Measurements from ENCODE around the gene LIPH.
"Not testable (repeated sequence)": the region's sequence is repeated elsewhere in the genome, so short reads cannot be mapped to it uniquely, and the experiment has no call there.

The LIPH gene

GRCh38 chr3:185552358-185552877 lies at the start of gene LIPH:
LIPH (minus strand) TSS chr3:185552588; CDS start chr3:185552471, 117 bp downstream.
- no peak for DNase-seq (ENCODE audit: low read depth in 2 of 2)

GRCh38 chr3:185595526-185595925 lies 43.1 kb upstream of the LIPH start:
- no peak for DNase-seq (ENCODE audit: low read depth in 2 of 2)

- DNase-seq (ENCODE audit: low read depth in 2 of 2): no peak
Observed at GRCh38 chr3:185594073-185594472, 41.7 kb upstream of the LIPH start.

GRCh38 chr3:185586686-185587039 lies 34.3 kb upstream of the LIPH start:
- DNase-seq (ENCODE audit: low read depth in 2 of 2): no peak

- DNase-seq (ENCODE audit: low read depth in 2 of 2): peak; percentile 99 to 100
Observed at GRCh38 chr3:185585859-185586685, 33.7 kb upstream of the LIPH start, which contains the start of gene SENP2. SENP2 (plus strand) TSS chr3:185586295; CDS start chr3:185586414, 119 bp downstream.

GRCh38 chr3:185585518-185585858 lies 33.1 kb upstream of the LIPH start:
- DNase-seq (ENCODE audit: low read depth in 2 of 2): no peak

- DNase-seq (ENCODE audit: low read depth in 2 of 2): no peak
Observed at GRCh38 chr3:185584686-185585085, 32.3 kb upstream of the LIPH start.

GRCh38 chr3:185583925-185584324 lies 31.5 kb upstream of the LIPH start:
- no peak for DNase-seq (ENCODE audit: low read depth in 2 of 2)

GRCh38 chr3:185582871-185583270 lies 30.5 kb upstream of the LIPH start:
- DNase-seq (ENCODE audit: low read depth in 2 of 2): no peak

- no peak for DNase-seq (ENCODE audit: low read depth in 2 of 2)
Observed at GRCh38 chr3:185582236-185582635, 29.8 kb upstream of the LIPH start.

GRCh38 chr3:185575108-185575869 lies 22.9 kb upstream of the LIPH start:
- DNase-seq (ENCODE audit: low read depth in 2 of 2): not testable (repeated sequence)

- DNase-seq (ENCODE audit: low read depth in 2 of 2): no peak
Observed at GRCh38 chr3:185572183-185572582, 19.8 kb upstream of the LIPH start.

GRCh38 chr3:185561958-185562357 lies 9.6 kb upstream of the LIPH start:
- DNase-seq (ENCODE audit: low read depth in 2 of 2): no peak

GRCh38 chr3:185561374-185561943 lies 9.1 kb upstream of the LIPH start:
- DNase-seq (ENCODE audit: low read depth in 2 of 2): no peak

GRCh38 chr3:185560676-185561075 lies 8.3 kb upstream of the LIPH start:
- no peak for DNase-seq (ENCODE audit: low read depth in 2 of 2)

- DNase-seq (ENCODE audit: low read depth in 2 of 2): no peak
Observed at GRCh38 chr3:185559706-185560090, 7.3 kb upstream of the LIPH start.

GRCh38 chr3:185558395-185558794 lies 6.0 kb upstream of the LIPH start:
- no peak for DNase-seq (ENCODE audit: low read depth in 2 of 2)

- DNase-seq (ENCODE audit: low read depth in 2 of 2): not testable (repeated sequence)
Observed at GRCh38 chr3:185556640-185557039, 4.3 kb upstream of the LIPH start.

GRCh38 chr3:185555860-185556347 lies 3.5 kb upstream of the LIPH start:
- DNase-seq (ENCODE audit: low read depth in 2 of 2): no peak

GRCh38 chr3:185555101-185555501 lies 2.7 kb upstream of the LIPH start:
- no peak for DNase-seq (ENCODE audit: low read depth in 2 of 2)

- DNase-seq (ENCODE audit: low read depth in 2 of 2): no peak
Observed at GRCh38 chr3:185549651-185550111, 2.7 kb downstream of the LIPH start.

GRCh38 chr3:185549122-185549521 lies 3.3 kb downstream of the LIPH start:
- DNase-seq (ENCODE audit: low read depth in 2 of 2): no peak
